GM19351 (cell line): Measurements from ENCODE around the gene PHKG2.

ENCODE experiments used
- ATAC-seq: cut with Tn5 transposase; IDR thresholded peaks from one replicate; pipeline ENCODE4 v1.9.1; 2021; ENCODE audit warnings: mild to moderate bottlenecking, moderate library complexity; ENCODE audit not compliant: unreplicated experiment

The PHKG2 gene

DNA sequence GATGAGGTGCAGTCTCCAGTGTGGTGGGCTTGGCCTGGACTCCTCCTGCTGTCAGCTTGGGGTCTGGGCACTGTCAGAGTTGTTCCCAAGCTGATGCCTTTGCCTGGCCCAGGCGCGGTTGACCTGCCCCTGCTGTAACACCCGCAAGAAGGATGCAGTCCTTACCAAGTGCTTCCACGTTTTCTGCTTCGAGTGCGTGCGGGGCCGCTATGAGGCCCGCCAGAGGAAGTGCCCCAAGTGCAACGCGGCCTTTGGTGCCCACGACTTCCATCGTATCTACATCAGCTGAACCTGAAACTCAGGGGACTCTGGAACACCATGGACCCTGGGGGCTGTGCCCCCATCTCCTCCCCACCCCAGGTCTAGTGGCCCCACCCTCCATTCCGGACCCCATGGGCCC, 25.6 kb downstream of the PHKG2 start:
- ATAC-seq, result no peak

DNA sequence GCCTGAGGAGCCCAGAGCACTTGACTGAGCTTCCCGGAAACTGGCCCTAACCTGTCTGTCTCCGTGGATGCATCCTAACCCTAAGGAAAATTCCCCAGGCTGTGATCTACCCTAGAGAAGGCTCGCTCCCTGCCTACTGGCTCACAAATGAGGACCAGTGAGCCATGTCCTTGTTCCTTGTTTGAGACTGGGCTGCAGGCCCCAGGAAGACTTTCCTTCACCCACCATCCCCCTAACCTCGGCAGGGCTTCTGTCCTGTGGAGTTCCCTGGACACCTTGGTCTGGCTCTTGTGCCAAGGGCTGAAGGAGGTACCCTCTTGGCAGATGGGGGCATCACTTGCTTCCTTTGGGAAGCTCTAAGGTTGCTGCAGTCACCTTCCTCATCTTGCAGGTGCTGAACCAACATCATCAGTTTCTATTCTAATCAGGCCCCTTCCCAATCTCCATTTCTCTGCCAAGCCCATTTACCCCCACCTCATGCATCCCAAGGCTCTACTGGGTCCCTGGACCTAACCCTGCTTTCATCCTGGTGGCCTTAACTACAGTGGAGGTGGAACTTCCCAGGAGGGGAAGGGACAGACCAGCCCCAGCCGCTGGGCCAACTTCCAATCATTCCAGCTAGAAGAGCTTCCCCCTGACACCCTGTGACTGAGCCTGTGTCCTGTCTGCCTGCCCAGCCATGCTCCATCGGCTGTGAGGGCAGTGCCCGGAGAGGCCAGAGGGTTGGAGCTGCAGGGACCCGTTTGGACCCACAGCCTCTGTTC, 26.3 kb downstream of the PHKG2 start:
- no peak for ATAC-seq

DNA sequence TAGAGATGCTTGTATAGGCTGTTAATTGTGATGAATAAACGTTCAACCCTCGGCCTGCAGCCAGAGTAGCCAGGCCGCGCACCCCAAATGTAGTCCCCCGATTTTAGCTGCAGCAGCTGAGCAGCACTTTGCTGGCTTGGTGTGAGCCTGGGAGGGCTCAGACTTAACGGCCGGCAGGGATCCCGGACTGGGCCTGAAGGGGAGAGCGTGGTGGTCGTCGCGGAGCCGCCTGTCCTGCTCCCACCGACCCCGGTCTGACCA, 26.8 kb downstream of the PHKG2 start:
- ATAC-seq, result no peak

GRCh38 chr16:30775392-30776188, 27.4 kb downstream of the PHKG2 start:
- ATAC-seq, result no peak

- ATAC-seq, result no peak
These were observed 29.5 kb downstream of the PHKG2 start for GRCh38 chr16:30777591-30778297.

DNA sequence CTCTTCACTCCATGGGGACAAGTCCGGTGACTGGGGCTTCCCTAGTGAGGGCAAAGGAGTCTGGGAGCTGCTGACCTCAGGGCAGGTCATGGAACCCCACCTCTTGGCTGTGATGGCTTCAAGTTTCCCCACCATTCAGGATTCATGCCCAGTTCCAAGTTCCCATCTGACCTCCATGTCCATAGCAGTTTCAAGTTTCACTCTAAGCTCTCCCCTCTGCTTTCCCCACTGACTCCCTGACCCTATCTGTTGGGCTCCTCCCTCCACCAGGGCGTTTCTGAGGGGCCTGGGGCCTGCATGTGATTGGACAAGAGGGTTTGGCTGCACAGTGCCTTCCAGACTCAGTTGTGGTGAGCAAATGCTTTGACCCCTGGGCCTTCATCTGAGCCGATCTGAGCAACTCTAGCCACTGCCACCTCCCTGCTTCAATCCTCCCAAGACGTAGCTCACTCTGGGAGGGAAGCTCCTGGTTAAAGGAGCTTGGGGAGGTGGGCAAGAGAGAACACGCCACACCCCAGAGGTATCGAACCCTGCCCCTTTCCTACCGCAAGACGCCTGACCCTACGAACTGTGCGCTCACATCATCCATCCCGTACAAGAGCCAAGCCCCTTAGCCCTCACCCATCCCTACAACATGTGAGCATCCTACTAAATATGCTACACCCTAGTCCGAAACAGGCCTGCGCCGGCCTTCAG, 30.5 kb downstream of the PHKG2 start:
- no peak for ATAC-seq

- no peak for ATAC-seq
These were observed 31.4 kb downstream of the PHKG2 start for GRCh38 chr16:30779596-30779995.

DNA sequence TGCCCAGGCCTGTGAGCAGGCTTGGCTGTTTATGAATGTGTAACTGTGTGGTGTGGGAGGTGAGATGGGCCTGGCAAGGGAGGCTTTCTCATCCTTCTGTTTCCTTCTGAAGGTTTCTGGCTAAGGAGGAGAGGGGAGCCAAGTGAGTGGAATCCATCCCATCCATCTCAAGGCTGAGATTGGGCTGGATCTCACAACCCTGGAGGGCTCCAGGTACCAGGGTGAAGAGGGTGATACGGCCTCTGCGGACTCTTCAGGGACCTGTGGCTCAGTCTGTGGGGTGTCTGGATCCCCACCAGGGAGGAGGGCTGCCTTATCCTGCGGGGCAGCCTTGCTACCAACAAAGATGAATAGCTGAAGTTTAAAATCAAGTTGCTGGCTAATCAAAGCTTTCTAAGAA, 31.8 kb downstream of the PHKG2 start:
- no peak for ATAC-seq

GRCh38 chr16:30780549-30780948, 32.3 kb downstream of the PHKG2 start:
- ATAC-seq, result no peak

- no peak for ATAC-seq
These were observed 34.5 kb downstream of the PHKG2 start for GRCh38 chr16:30782486-30783279.

DNA sequence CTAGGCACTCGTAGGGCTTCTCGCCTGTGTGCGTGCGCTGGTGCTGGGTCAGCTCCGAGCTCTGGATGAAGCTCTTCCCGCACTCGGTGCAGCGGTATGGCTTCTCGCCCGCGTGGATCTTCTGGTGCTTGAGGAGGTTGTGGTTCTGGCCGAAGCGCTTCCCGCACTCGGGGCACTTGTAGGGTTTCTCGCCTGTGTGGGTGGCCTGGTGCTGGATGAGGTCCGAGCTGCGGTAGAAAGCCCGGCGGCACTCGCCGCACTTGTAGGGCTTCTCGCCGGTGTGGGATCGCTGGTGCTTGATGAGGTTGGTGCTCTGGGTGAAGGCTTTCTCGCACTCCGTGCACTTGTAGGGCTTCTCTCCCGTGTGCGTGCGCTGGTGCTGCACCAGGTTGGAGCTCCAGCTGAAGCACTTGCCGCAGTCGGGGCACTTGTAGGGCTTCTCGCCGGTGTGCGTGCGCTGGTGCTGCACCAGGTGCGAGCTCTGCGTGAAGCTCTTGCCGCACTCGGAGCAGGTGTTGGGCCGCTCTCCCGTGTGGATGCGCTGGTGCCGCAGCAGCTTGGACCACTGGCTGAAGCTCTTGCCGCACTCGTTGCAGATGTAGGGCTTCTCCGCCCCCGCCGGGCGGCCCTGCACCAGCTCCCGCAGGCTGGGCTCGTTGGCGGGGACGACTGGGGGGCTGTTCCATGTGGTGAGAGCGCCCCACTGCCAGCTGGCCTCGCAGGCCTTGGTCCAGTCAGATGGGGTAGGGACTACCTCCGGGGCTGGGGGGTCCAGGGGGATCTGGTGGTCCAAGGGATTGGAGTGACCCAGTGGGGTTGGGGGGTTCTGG, 35.3 kb downstream of the PHKG2 start:
- ATAC-seq, result no peak

GRCh38 chr16:30784215-30784614, 36.0 kb downstream of the PHKG2 start:
- ATAC-seq, result no peak

DNA sequence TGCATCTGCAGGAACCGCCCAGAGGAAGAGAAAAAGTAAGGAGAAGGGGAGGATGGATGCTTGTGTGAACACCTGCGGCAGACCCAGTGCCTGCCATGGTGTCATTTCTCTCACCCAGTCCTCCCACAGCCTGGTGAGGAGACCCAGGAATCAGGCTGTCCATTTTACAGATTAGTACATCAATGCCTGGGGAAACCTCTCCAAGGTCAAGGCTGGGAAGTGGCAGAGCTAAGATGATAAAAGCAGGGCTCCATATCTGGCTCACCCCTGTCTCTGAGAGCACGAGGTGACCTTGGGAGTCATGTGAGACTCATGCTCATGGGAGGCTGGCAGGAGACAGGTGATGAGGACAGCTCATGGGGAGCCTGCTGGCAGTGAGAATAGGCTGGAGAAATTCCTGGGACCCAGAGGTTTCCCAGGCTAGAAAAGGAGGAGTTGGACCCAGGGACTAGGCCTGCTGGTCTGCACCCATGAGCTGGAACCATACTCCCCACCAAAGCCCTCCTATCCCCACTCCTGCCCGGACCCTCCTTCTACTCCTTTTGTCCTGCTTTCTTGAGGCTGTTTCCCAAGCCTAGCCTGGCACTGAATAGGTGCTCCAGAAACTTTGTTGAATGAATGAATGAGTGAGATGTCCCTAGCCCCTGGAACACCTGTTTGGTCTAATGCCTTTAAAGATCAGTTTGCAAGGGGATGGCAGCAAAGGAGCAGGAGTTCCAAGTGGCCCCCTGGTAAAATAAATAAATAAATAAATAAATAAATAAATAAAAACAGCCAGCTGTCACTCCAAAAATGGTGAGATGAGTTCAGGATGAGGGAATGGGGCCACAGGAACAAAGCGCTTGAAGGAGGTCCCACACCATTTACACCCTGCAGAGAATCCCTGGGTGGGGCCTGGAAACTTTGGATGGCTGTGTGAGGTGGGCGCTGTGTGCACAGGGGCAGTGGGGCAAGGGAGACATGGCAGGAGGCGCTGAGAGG, 37.2 kb downstream of the PHKG2 start:
- ATAC-seq, result no peak

GRCh38 chr16:30786115-30786935, 38.1 kb downstream of the PHKG2 start:
- no peak for ATAC-seq

DNA sequence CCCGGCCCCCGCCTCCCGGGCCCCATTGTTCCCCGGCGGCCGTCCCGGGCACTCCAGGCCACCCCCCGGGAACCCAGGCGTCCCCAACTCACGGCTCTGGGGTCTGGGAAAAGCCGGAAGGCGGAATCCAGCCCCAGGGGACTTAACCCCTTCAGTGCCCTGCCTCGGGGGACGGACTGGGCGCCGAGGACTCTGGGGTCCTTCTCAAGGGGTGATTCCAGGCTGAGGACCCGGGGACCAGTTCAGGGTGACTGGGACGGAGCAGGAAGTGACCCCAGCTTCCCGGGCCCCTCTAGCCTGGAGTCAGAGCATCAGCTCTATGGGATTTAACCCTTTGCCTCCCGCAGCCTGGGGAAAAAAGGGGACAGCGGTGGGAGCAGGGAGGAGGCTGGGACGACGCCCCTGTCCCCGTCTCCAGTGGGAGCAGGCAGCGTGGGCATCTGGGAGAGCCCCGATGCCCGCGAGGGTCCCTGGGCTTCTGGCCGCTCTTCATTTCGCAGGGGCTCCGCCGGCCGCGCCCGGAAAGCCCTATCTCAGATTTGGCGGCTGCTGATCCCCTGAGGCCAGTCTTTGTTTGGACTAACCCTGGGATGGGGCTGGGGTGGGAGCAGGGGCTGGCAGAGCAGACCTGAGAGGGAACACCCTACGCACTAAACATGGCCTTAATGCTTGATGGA, 38.8 kb downstream of the PHKG2 start, which contains the start of gene ZNF629:
Gene ZNF629, minus strand, starts transcription at position 270 of the 677 bp plus-strand sequence. CDS start 2,723 bp downstream, outside the sequence.
- ATAC-seq, result no peak

DNA sequence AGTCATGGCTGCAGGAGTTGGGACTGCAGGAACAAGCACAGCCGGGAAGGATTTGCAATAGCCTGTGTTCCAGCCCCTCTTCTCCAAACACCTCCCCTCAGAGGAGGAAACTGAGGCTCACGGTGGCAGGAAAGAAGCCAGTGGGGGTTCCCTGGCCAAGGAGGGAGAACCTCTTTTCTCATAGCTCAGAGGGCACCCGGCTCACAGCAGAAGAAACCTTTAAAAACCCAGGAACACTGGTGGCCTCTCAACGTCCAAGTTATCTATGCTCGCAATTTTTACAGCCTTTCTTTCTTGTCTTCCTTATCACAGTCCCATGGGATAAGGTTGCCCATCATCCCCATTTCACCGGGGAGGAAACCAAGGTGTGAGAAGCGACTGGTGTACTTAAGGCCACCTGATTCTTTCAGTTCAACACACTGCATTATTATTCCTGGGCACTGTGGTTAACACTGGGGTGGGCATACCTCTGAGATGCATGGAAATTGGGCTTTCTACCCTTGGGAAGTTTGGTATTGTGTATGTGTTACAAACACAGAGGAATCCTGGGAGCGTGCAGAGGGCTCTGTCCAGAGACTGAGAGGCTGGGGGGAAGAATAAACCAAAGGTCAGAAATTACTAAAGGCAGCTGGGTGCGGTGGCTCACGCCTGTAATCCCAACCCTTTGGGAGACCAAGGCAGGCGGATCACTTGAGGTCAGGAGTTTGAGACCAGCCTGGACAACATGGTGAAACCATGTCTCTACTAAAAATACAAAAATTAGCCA, 39.6 kb downstream of the PHKG2 start:
- no peak for ATAC-seq
